Motor neuron (in vitro differentiated cells): Measurements from ENCODE around the gene ARL5B. TPM values are rescaled to one million over a fixed set of nuclear protein-coding genes. Genes with fewer than 3 reads are reported as not detected.
"Not testable (repeated sequence)": the region's sequence is repeated elsewhere in the genome, so short reads cannot be mapped to it uniquely, and the experiment has no call there.

Experiments used
- ATAC-seq, 8 experiments: fragments of 200-7000 bp; cut with Tn5 transposase; replicated peaks in 6 of 8; 2 replicates each; pipeline ENCODE4 v1.8.0; 2021; ENCODE audit warnings: mild to moderate bottlenecking in 8 of 8, moderate library complexity in 8 of 8
- H3K27ac ChIP-seq, 2 donors: fragments of 250-450 bp; sonication (Bioruptor Pico); 2 replicates each; pipeline ENCODE4 v1.9.0; 2021; ENCODE audit warnings: antibody characterized with exemption in 2 of 2, mild to moderate bottlenecking in 2 of 2, moderate library complexity in 1 of 2
- H3K4me1 ChIP-seq, 2 donors: fragments of 250-450 bp; sonication (Bioruptor Pico); replicated peaks in 1 of 2; 2 replicates each; pipeline ENCODE4 v1.6.1; 2021; ENCODE audit warnings: antibody characterized with exemption in 2 of 2, mild to moderate bottlenecking in 2 of 2, moderate library complexity in 1 of 2
- H3K4me3 ChIP-seq, 5 donors: fragments of 250-450 bp; sonication (Bioruptor Pico); 2 replicates each; pipeline ENCODE4 v1.9.0; 2021; ENCODE audit warnings: antibody characterized with exemption in 5 of 5, mild to moderate bottlenecking in 5 of 5, moderate library complexity in 4 of 5
- WGBS, 10 experiments: fragments of 450-650 bp; shearing (Covaris generic); methylation state at CpG; one replicate each; pipeline ENCODE4 v1.0.0; 2022; 5-methylcytosine and 5-hydroxymethylcytosine counted together
- in situ Hi-C, 9 experiments: fragments of 400-800 bp; cut with MboI; loops; one replicate each; pipeline ENCODE4 v1.15.0; 2021; ENCODE audit warnings: low sequenced_read_pairs in 9 of 9, low pct_unique_long_range_greater_than_20kb in 2 of 9; ENCODE audit not compliant: unreplicated experiment in 9 of 9
- total RNA-seq, 8 experiments: library from RNA; unstranded; fragments of 300-600 nt; gene quantifications; 2 replicates each; pipeline versions ENCODE4 v1.2.3 to v1.2.4, GENCODE V29; 2022

The ARL5B gene, protein sequence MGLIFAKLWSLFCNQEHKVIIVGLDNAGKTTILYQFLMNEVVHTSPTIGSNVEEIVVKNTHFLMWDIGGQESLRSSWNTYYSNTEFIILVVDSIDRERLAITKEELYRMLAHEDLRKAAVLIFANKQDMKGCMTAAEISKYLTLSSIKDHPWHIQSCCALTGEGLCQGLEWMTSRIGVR
- total RNA-seq, result 10 to 100 TPM in 7 of 8 experiments, 1 to 10 TPM in 1; 9.0 to 45.7 (median 35.8) TPM

- ATAC-seq, result peak; percentile 84 to 98 (median 96)
- in situ Hi-C loops, result loop anchor here in 1 of 9 experiments (25.0 kb wide), 1 partner anchor 147 kb away; no protein-coding TSS in a partner anchor
- WGBS, 10 experiments, result 0 to 2% (median 0%) methylated on average over 2 to 12 of the region's 72 CpGs; no CpG with 5 or more reads in 4 of the 10 experiments
- peak within 1 kb of the TSS; percentile 80 to 96 (median 86) for H3K4me3 ChIP-seq
- H3K4me1 ChIP-seq, result peaks cover 20 to 21% of the 10 kb centered on the region in 2 donors
- peak within 1 kb of the TSS; percentile 95 to 97 for H3K27ac ChIP-seq
Observed at GRCh38 chr10:18659125-18659818, at the start of gene ARL5B. TSS of gene ARL5B (plus strand) at chr10:18659431. CDS start at chr10:18659638, 207 bp downstream.

DNA sequence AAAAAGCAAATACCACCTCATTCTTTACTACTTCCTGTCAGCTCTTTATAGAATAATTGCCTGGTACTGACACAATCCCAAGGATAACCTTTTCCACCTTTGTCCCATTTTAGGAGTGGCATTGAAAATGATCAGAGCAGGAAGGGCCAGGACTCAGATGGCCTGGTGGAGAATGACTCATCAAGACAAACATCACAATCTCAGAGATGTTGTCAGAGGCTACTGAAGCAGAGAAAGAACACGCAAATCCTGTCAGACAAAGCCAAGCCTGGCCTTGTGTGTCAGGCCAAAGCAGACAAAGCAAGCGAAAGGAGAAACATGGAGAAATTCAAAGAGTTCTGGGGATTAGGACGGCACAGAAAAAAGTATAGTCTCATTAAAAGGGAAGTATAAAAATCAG lies 48.7 kb upstream of the ARL5B start:
- in situ Hi-C loops, result loop anchor here in 3 of 9 experiments (25.0 kb wide), 1 partner anchor 98 kb away; no protein-coding TSS in a partner anchor
- peak in 7 of 8 experiments; percentile 79 to 99 (median 91) for ATAC-seq
- H3K27ac ChIP-seq, result peak overlapping the region in 1 of 2 donors; percentile 57
- H3K4me1 ChIP-seq, result peaks cover 0 to 3% of the 10 kb centered on the region in 2 donors
- no peak overlapping the region for H3K4me3 ChIP-seq
- WGBS, 10 experiments, result 49 to 100% (median 70%) methylated on average over 1 to 3 of the region's 3 CpGs; no CpG with 5 or more reads in 1 of the 10 experiments

- H3K4me3 ChIP-seq, result no peak overlapping the region
- WGBS, 10 experiments, result 83 to 100% (median 90%) methylated on average over 1 to 4 of the region's 4 CpGs; no CpG with 5 or more reads in 3 of the 10 experiments
- no peak for ATAC-seq
- no peak overlapping the region for H3K27ac ChIP-seq
- H3K4me1 ChIP-seq, result peaks cover 0 to 3% of the 10 kb centered on the region in 2 donors
- in situ Hi-C loops, result loop anchor here in 3 of 9 experiments (25.0 kb wide), 1 partner anchor 99 kb away; no protein-coding TSS in a partner anchor
Observed at GRCh38 chr10:18611168-18611567, 48.1 kb upstream of the ARL5B start.

GRCh38 chr10:18615618-18616017 lies 43.6 kb upstream of the ARL5B start:
- Histone ChIP-seq H3K4me3 (no peak overlapping the region), H3K27ac (no peak overlapping the region), H3K4me1 (peaks cover 0 to 3% of the 10 kb centered on the region in 2 donors)
- in situ Hi-C loops, result loop anchor here in 3 of 9 experiments (25.0 kb wide), 1 partner anchor 103 kb away; no protein-coding TSS in a partner anchor
- no peak for ATAC-seq
- 75 to 100% (median 98%) methylated on average over 1 to 4 of the region's 4 CpGs; no CpG with 5 or more reads in 1 of the 10 experiments for WGBS, 10 experiments

DNA sequence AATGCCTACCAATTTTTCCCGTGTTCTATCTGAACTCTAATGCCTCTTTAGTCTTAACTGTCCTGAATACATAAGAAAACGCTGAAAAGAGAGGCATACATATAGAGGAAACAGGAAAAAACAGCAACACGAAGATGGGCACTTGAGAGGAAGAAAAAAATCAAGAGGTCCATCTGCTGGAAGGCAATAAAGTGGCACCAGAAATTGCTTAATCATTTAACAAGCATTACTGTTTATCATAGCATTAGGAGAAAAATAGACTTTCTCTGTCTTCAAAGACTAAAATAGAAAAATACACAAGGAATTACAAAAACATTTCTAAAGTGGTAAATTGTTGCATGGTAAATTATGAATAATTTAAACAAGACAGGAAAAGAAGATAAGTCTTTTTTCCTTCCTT lies 42.9 kb upstream of the ARL5B start:
- Histone ChIP-seq H3K4me3 (no peak overlapping the region), H3K4me1 (no peaks in the 10 kb centered on the region), H3K27ac (no peak overlapping the region)
- in situ Hi-C loops, result loop anchor here in 3 of 9 experiments (25.0 kb wide), 1 partner anchor 104 kb away; no protein-coding TSS in a partner anchor
- no peak for ATAC-seq
- 49 to 100% (median 82%) methylated on average over 3 of the region's 3 CpGs; no CpG with 5 or more reads in 1 of the 10 experiments for WGBS, 10 experiments

GRCh38 chr10:18619016-18619415 lies 40.2 kb upstream of the ARL5B start:
- in situ Hi-C loops, result loop anchor here in 3 of 9 experiments (25.0 kb wide), 1 partner anchor 107 kb away; no protein-coding TSS in a partner anchor
- 10 to 100% (median 86%) methylated on average over 1 to 3 of the region's 3 CpGs; no CpG with 5 or more reads in 4 of the 10 experiments for WGBS, 10 experiments
- no peak for ATAC-seq
- H3K4me3 ChIP-seq, result no peak overlapping the region
- H3K4me1 ChIP-seq, result no peaks in the 10 kb centered on the region
- no peak overlapping the region for H3K27ac ChIP-seq

GRCh38 chr10:18620856-18621255 lies 38.4 kb upstream of the ARL5B start:
- H3K27ac ChIP-seq, result no peak overlapping the region
- in situ Hi-C loops, result loop anchor here in 3 of 9 experiments (25.0 kb wide), 1 partner anchor 109 kb away; no protein-coding TSS in a partner anchor
- H3K4me3 ChIP-seq, result no peak overlapping the region
- no peaks in the 10 kb centered on the region for H3K4me1 ChIP-seq
- ATAC-seq, result no peak

- not testable (repeated sequence) for H3K27ac ChIP-seq, H3K4me3 ChIP-seq, H3K4me1 ChIP-seq
- WGBS, 10 experiments, result 13 to 100% (median 40%) methylated on average over 1 of the region's 1 CpG; no CpG with 5 or more reads in 5 of the 10 experiments
- in situ Hi-C loops, result loop anchor here in 3 of 9 experiments (25.0 kb wide), 1 partner anchor 111 kb away; no protein-coding TSS in a partner anchor
- ATAC-seq, result peak in 1 of 8 experiments; percentile 21
Observed at GRCh38 chr10:18623671-18624070, 35.6 kb upstream of the ARL5B start.

DNA sequence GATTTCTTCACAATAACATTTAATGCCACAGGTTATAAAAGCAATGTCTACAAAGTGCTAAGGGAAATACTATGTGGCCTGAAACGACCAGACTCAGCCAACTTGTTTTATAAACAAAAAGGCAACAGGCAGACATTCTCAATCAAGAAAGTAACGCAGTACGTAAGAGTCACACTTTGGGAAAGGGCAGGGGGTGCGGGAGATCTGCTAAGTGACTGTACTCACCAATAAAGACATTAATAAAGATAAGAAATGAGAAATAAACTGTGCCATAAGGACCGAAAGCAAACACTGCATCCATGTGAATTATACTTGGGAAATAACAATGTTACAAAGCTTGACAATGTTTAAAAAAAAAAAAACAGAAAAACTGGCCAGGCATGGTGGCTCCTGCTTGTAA lies 33.3 kb upstream of the ARL5B start:
- 56 to 100% (median 93%) methylated on average over 2 to 5 of the region's 5 CpGs for WGBS, 10 experiments
- ATAC-seq, result no peak

GRCh38 chr10:18627452-18628018 lies 31.7 kb upstream of the ARL5B start:
- peak overlapping the region; percentile 26 to 60 (median 43) for H3K4me3 ChIP-seq
- H3K27ac ChIP-seq, result peak overlapping the region; percentile 79 to 81
- in situ Hi-C loops, H3K4me1 ChIP-seq: not testable (repeated sequence)
- WGBS, 10 experiments, result 0 to 20% (median 0%) methylated on average over 1 to 9 of the region's 25 CpGs; no CpG with 5 or more reads in 5 of the 10 experiments
- peak in 7 of 8 experiments; percentile 20 to 75 (median 49) for ATAC-seq

More for the DNA sequence above, 33.3 kb upstream of the ARL5B start:
- H3K27ac ChIP-seq, result no peak overlapping the region
- H3K4me1 ChIP-seq, result peaks cover 0 to 3% of the 10 kb centered on the region in 2 donors
- H3K4me3 ChIP-seq, result no peak overlapping the region
- in situ Hi-C loops, result no loop called here

GRCh38 chr10:18632500-18632899 lies 26.7 kb upstream of the ARL5B start:
- H3K27ac ChIP-seq, H3K4me1 ChIP-seq, in situ Hi-C loops, ATAC-seq, H3K4me3 ChIP-seq: not testable (repeated sequence)
- no CpG with 5 or more reads among the region's 3 CpGs for WGBS, 10 experiments

- ATAC-seq, result no peak
- Histone ChIP-seq H3K4me1 (no peaks in the 10 kb centered on the region), H3K27ac (no peak overlapping the region), H3K4me3 (no peak overlapping the region)
- WGBS, 10 experiments, result 81 to 100% (median 90%) methylated on average over 1 to 4 of the region's 4 CpGs; no CpG with 5 or more reads in 1 of the 10 experiments
- in situ Hi-C loops, result no loop called here
Observed at GRCh38 chr10:18635995-18636394, 23.2 kb upstream of the ARL5B start.
